ENCODE data around the gene ROPN1.

DNA sequence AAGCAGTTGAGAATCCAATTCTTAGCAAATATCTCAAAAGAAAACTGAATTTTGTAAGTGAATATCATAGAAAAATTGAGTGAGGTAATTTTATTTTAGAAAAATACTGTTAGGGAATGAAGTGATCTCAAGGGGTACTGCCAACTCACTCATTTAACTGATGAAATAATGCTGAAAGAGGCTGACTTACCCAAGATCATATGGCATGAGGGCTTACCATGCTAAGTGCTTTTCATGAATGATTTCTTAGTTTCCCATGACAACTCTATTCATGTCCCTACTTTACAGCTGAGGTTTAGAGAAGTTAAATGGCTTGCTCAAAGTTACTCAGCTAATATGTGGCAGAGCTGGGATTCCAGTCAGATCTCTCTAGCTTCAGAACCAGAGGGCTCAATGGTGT lies 61.5 kb downstream of the ROPN1 start:
- no peak for TF ChIP-seq POLR2A (IDR thresholded peaks at IDR 0.05; ENCODE audit: low read length)
- no peak for TF ChIP-seq GATA1 (IDR thresholded peaks at IDR 0.05; ENCODE audit: low read depth, low read length)

Measured in erythroblast (primary cell).